Liver (tissue), 9 donors: ENCODE data around the gene ACCSL. TPM values are rescaled to one million over a fixed set of nuclear protein-coding genes. Genes with fewer than 3 reads are reported as not detected.

Experiments
- DNase-seq: peaks from one replicate; pipeline ENCODE4 v3.0.0-alpha.2; 2017; ENCODE audit warnings: low spot score
- H3K27ac ChIP-seq, 2 donors: one replicate each; pipeline ENCODE4 v1.7.0; 2013; ENCODE audit warnings: inconsistent platforms in 2 of 2, low read length in 2 of 2, control low read depth in 1 of 2, low read depth in 1 of 2, mild to moderate bottlenecking in 1 of 2
- H3K27me3 ChIP-seq, 4 donors: one replicate each; pipeline versions ENCODE4 v1.6.1 to v1.7.0; 2013; ENCODE audit warnings: low read length in 3 of 4, inconsistent platforms in 1 of 4, mild to moderate bottlenecking in 1 of 4, moderate library complexity in 1 of 4; ENCODE audit not compliant: control insufficient read depth in 4 of 4, insufficient read depth in 4 of 4
- H3K36me3 ChIP-seq, 4 donors: one replicate each; pipeline versions ENCODE4 v1.6.1 to v1.7.0; 2013; ENCODE audit warnings: low read length in 3 of 4, mild to moderate bottlenecking in 3 of 4, low read depth in 1 of 4, moderate library complexity in 1 of 4; ENCODE audit not compliant: control insufficient read depth in 4 of 4, insufficient read depth in 3 of 4
- H3K4me1 ChIP-seq, 4 donors: one replicate each; pipeline versions ENCODE4 v1.6.1 to v1.7.0; 2013; ENCODE audit warnings: low read length in 3 of 4, mild to moderate bottlenecking in 3 of 4, moderate library complexity in 1 of 4; ENCODE audit not compliant: control insufficient read depth in 4 of 4, insufficient read depth in 4 of 4
- H3K4me3 ChIP-seq, 3 donors: one replicate each; pipeline versions ENCODE4 v1.6.1 to v1.7.0; 2013; ENCODE audit warnings: low read length in 3 of 3, control low read depth in 1 of 3, low read depth in 1 of 3, mild to moderate bottlenecking in 1 of 3
- H3K9ac ChIP-seq, 2 donors: one replicate each; pipeline ENCODE4 v1.7.0; 2013; ENCODE audit warnings: low read length in 2 of 2, mild to moderate bottlenecking in 2 of 2, moderate library complexity in 2 of 2, control low read depth in 1 of 2, low read depth in 1 of 2
- H3K9me3 ChIP-seq, 4 donors: one replicate each; pipeline versions ENCODE4 v1.6.1 to v1.7.0; 2013; ENCODE audit warnings: low read length in 3 of 4; ENCODE audit not compliant: control insufficient read depth in 4 of 4
- ATF3 ChIP-seq: IDR thresholded peaks from 2 replicates; pipeline ENCODE4 v1.6.1; 2016; ENCODE audit warnings: antibody characterized with exemption
- CTCF ChIP-seq: fragments of 150-350 bp; IDR thresholded peaks from 2 replicates; pipeline ENCODE4 v1.5.1; 2017; ENCODE audit warnings: improper control_type of control experiment, low read depth, low read length; ENCODE audit not compliant: missing input control
- FOXA2 ChIP-seq: IDR thresholded peaks from 2 replicates; pipeline ENCODE4 v1.6.1; 2016; ENCODE audit warnings: antibody characterized with exemption
- GABPA ChIP-seq, 2 donors: IDR thresholded peaks in 1 of 2; conservative IDR thresholded peaks in 1 of 2; 2 replicates each; pipeline ENCODE4 v1.6.1; 2016; ENCODE audit warnings: antibody characterized with exemption in 2 of 2, mild to moderate bottlenecking in 1 of 2, moderate library complexity in 1 of 2
- HNF4A ChIP-seq, 2 donors: conservative IDR thresholded peaks; 2 replicates each; pipeline ENCODE4 v1.6.1; 2016; ENCODE audit warnings: antibody characterized with exemption in 2 of 2, mild to moderate bottlenecking in 2 of 2
- HNF4G ChIP-seq: IDR thresholded peaks from 2 replicates; pipeline ENCODE4 v1.6.1; 2016; ENCODE audit warnings: antibody characterized with exemption
- JUND ChIP-seq, 2 donors: IDR thresholded peaks; 2 replicates each; pipeline ENCODE4 v1.6.1; 2016; ENCODE audit warnings: antibody characterized with exemption in 2 of 2
- NR2F2 ChIP-seq: IDR thresholded peaks from 2 replicates; pipeline ENCODE4 v1.6.1; 2016; ENCODE audit warnings: antibody characterized with exemption
- RAD21 ChIP-seq, 2 donors: IDR thresholded peaks; 2 replicates each; pipeline ENCODE4 v1.6.1; 2016; ENCODE audit warnings: antibody characterized with exemption in 2 of 2, mild to moderate bottlenecking in 2 of 2
- REST ChIP-seq: IDR thresholded peaks from 2 replicates; pipeline ENCODE4 v1.6.1; 2016; ENCODE audit warnings: antibody characterized with exemption, mild to moderate bottlenecking
- RXRA ChIP-seq, 2 donors: IDR thresholded peaks; 2 replicates each; pipeline ENCODE4 v1.6.1; 2017 to 2018; ENCODE audit warnings: antibody characterized with exemption in 2 of 2, mild to moderate bottlenecking in 1 of 2
- SP1 ChIP-seq: IDR thresholded peaks from 2 replicates; pipeline ENCODE4 v1.6.1; 2018; ENCODE audit warnings: antibody characterized with exemption, mild to moderate bottlenecking
- TAF1 ChIP-seq: conservative IDR thresholded peaks from 2 replicates; pipeline ENCODE4 v1.6.1; 2016; ENCODE audit warnings: antibody characterized with exemption, mild to moderate bottlenecking
- YY1 ChIP-seq: IDR thresholded peaks from 2 replicates; pipeline ENCODE4 v1.6.1; 2016; ENCODE audit warnings: antibody characterized with exemption, mild to moderate bottlenecking
- ZBTB33 ChIP-seq: IDR thresholded peaks from 2 replicates; pipeline ENCODE4 v1.6.1; 2016; ENCODE audit warnings: antibody characterized with exemption
- WGBS: extraction: QIAGEN DNeasy Blood & Tissue Kit; methylation state at CpG from one replicate; pipeline ENCODE4 v1.1.7; 2013; 5-methylcytosine and 5-hydroxymethylcytosine counted together
- polyA plus RNA-seq, 2 donors: library from polyadenylated mRNA; stranded (reverse) in 1 of 2; unstranded in 1 of 2; fragments of 200-250 nt in 1 of 2; fragments of >200 nt in 1 of 2; fragmentation: Nextera tagmentation in 1 of 2; extraction: Ambion mirVana in 1 of 2; gene quantifications; one replicate each; pipeline versions ENCODE4 v1.2.1 to v1.2.3, GENCODE V29; 2013 to 2015
- total RNA-seq, 2 donors: library from RNA; depleted of rRNA; stranded (reverse); fragments of >200 nt; gene quantifications; one replicate each; pipeline ENCODE4 v1.2.3, GENCODE V29; 2014
- donor health status: healthy.
- donor health status: healthy.
- donor health status: healthy.
- donor health status: healthy.
- donor health status: healthy.

Gene ACCSL
- total and polyA plus RNA-seq, 4 donors = 0.09 TPM; not detected in 3

- TF ChIP-seq CTCF (no peak), RXRA (IDR thresholded peaks at IDR 0.05) (no peak), ATF3 (no peak), REST (no peak), HNF4G (no peak)
Measured at GRCh38 chr11:44008698-44009097, 39.1 kb upstream of the ACCSL start (continued).

- no peak for TF ChIP-seq REST
- TF ChIP-seq RAD21 (IDR thresholded peaks at IDR 0.05) = no peak
- no peak for TF ChIP-seq NR2F2
- TF ChIP-seq YY1 = no peak
- TF ChIP-seq SP1 = no peak
- TF ChIP-seq ZBTB33 = no peak
- no peak for TF ChIP-seq ATF3
- TF ChIP-seq GABPA (IDR thresholded peaks at IDR 0.05 in 1 of 2, conservative IDR thresholded peaks at IDR 0.05 in 1 of 2) = no peak
- TF ChIP-seq FOXA2 = no peak
- TF ChIP-seq TAF1 = no peak
- TF ChIP-seq JUND (IDR thresholded peaks at IDR 0.05) = no peak
- TF ChIP-seq HNF4A (conservative IDR thresholded peaks at IDR 0.05) = no peak
- TF ChIP-seq RXRA (IDR thresholded peaks at IDR 0.05) = no peak
- Histone ChIP-seq H3K4me1 (no peaks in the 10 kb centered on the region), H3K4me3 (no peak overlapping the region), H3K27ac (no peak overlapping the region), H3K27me3 (peaks cover 0 to 2% (median 0%) of the 10 kb centered on the region in 4 donors), H3K9ac (no peak overlapping the region), H3K36me3 (no peaks in the 10 kb centered on the region), H3K9me3 (no peaks in the 10 kb centered on the region)
- DNase-seq = peak; percentile 6
- WGBS = 82% methylated on average over 4 of the region's 4 CpGs
Measured at GRCh38 chr11:44010789-44011251, 37.0 kb upstream of the ACCSL start.
